ENCODE measurements around the gene BNIPL.

The BNIPL gene

GRCh38 chr1:151009674-151010345 lies 26.6 kb upstream of the BNIPL start:
- no peak for DNase-seq (ENCODE audit: low read depth)

GRCh38 chr1:151010346-151010726 lies 26.1 kb upstream of the BNIPL start:
- DNase-seq (ENCODE audit: low read depth), result no peak

- DNase-seq (ENCODE audit: low read depth), result no peak
These were observed 25.1 kb upstream of the BNIPL start for GRCh38 chr1:151011154-151011850.

- no peak for DNase-seq (ENCODE audit: low read depth)
These were observed 23.5 kb upstream of the BNIPL start for GRCh38 chr1:151012684-151013471.

- no peak for DNase-seq (ENCODE audit: low read depth)
These were observed 22.9 kb upstream of the BNIPL start for GRCh38 chr1:151013518-151013917.

GRCh38 chr1:151024540-151025146 lies 11.7 kb upstream of the BNIPL start:
- DNase-seq (ENCODE audit: low read depth), result peak; percentile 58

- no peak for DNase-seq (ENCODE audit: low read depth)
These were observed 9.9 kb upstream of the BNIPL start for GRCh38 chr1:151026460-151026859.

- no peak for DNase-seq (ENCODE audit: low read depth)
These were observed 4.2 kb upstream of the BNIPL start for GRCh38 chr1:151032164-151032563.

- DNase-seq (ENCODE audit: low read depth), result no peak
These were observed 1.2 kb upstream of the BNIPL start for GRCh38 chr1:151035167-151035566.

GRCh38 chr1:151037032-151037431 lies 646 bp downstream of the BNIPL start:
- no peak for DNase-seq (ENCODE audit: low read depth)

- no peak for DNase-seq (ENCODE audit: low read depth)
These were observed 3.1 kb downstream of the BNIPL start for GRCh38 chr1:151039521-151039920.

GRCh38 chr1:151043163-151043562 lies 6.8 kb downstream of the BNIPL start:
- DNase-seq (ENCODE audit: low read depth), result no peak

- DNase-seq (ENCODE audit: low read depth), result peak; percentile 65
These were observed 11.2 kb downstream of the BNIPL start, which contains the start of gene C1orf56 for GRCh38 chr1:151047591-151047924. Gene C1orf56, plus strand, starts transcription at chr1:151047751. Its CDS starts 97 bp downstream, at chr1:151047848.

GRCh38 chr1:151047925-151048644 lies 11.7 kb downstream of the BNIPL start:
- peak; percentile 53 for DNase-seq (ENCODE audit: low read depth)

GRCh38 chr1:151048645-151049032 lies 12.3 kb downstream of the BNIPL start:
- no peak for DNase-seq (ENCODE audit: low read depth)

GRCh38 chr1:151049458-151049857 lies 13.1 kb downstream of the BNIPL start:
- DNase-seq (ENCODE audit: low read depth), result no peak

GRCh38 chr1:151050051-151050688 lies 13.8 kb downstream of the BNIPL start:
- no peak for DNase-seq (ENCODE audit: low read depth)

- DNase-seq (ENCODE audit: low read depth), result no peak
These were observed 15.1 kb downstream of the BNIPL start for GRCh38 chr1:151051356-151052009.

GRCh38 chr1:151054971-151055547 lies 18.7 kb downstream of the BNIPL start:
- DNase-seq (ENCODE audit: low read depth), result no peak

GRCh38 chr1:151055581-151055980 lies 19.2 kb downstream of the BNIPL start:
- DNase-seq (ENCODE audit: low read depth), result no peak

GRCh38 chr1:151056149-151056548 lies 19.8 kb downstream of the BNIPL start:
- no peak for DNase-seq (ENCODE audit: low read depth)

Data from amniotic epithelial cell (primary cell).